K562 (cell line): ENCODE measurements around the gene TMEM187. TPM values are rescaled to one million over a fixed set of nuclear protein-coding genes. Genes with fewer than 3 reads are reported as not detected.

Source experiments
- CHD4 ChIP-seq: fragments of 200-600 bp; sonication (generic); IDR thresholded peaks from 3 replicates; pipeline ENCODE4 v1.6.1; 2012; ENCODE audit warnings: low read depth, mild to moderate bottlenecking, mixed read lengths, low read length, inconsistent platforms; ENCODE audit not compliant: insufficient read depth, insufficient replicate concordance, poor library complexity, severe bottlenecking
- GATAD2A ChIP-seq: fragments of 450-650 bp; IDR thresholded peaks from 2 replicates; pipeline ENCODE4 v1.6.1; 2017
- RBBP5 ChIP-seq: fragments of 200-600 bp; sonication (generic); IDR thresholded peaks from 2 replicates; pipeline ENCODE4 v1.6.1; 2012; ENCODE audit warnings: borderline replicate concordance, mild to moderate bottlenecking, low read length, control low read depth, inconsistent platforms; ENCODE audit not compliant: insufficient read depth, poor library complexity, severe bottlenecking
- THAP12 ChIP-seq: fragments of 250-450 bp; sonication (Bioruptor Pico); IDR thresholded peaks from 2 replicates; pipeline ENCODE4 v1.9.0; 2021; ENCODE audit warnings: mild to moderate bottlenecking, inconsistent platforms
- XRCC5 ChIP-seq: fragments of 200-400 bp; formaldehyde crosslinking; IDR thresholded peaks from 2 replicates; pipeline ENCODE4 v1.6.1; 2017; ENCODE audit warnings: low read depth, mild to moderate bottlenecking, low read length
- ZBTB40 ChIP-seq, 2 experiments: fragments of 450-650 bp in 1 of 2; sonication (generic) in 1 of 2; formaldehyde crosslinking in 1 of 2; IDR thresholded peaks; 2 replicates each; pipeline versions ENCODE4 v1.7.1 to v1.9.0; 2016 to 2022; ENCODE audit warnings: inconsistent platforms in 1 of 2, mild to moderate bottlenecking in 1 of 2, missing genetic modification reagents in 1 of 2
- ZNF766 ChIP-seq: fragments of 200-800 bp; sonication (Bioruptor generic); conservative IDR thresholded peaks from 2 replicates; pipeline ENCODE4 v1.6.1; 2016; ENCODE audit warnings: missing genetic modification characterization, missing compliant biosample characterization
- polyA plus RNA-seq, 8 experiments: library from polyadenylated mRNA; depleted of rRNA in 4 of 8; stranded (reverse) in 5 of 8; unstranded in 3 of 8; fragments of >200 nt; fragmentation: Nextera tagmentation in 2 of 8; fragmentation: Illumina TruSeq in 1 of 8; extraction: Ambion mirVana in 2 of 8; extraction: Trizol in 1 of 8; gene quantifications; 2 replicates each; pipeline versions ENCODE4 v1.2.1 to v1.2.3, GENCODE V29; 2011 to 2014; ENCODE audit warnings: inconsistent platforms in 1 of 8, missing spikeins in 1 of 8
- total RNA-seq, 7 experiments: library from RNA; depleted of rRNA in 6 of 7; stranded (reverse); fragments of >200 nt in 6 of 7; fragmentation: Illumina TruSeq in 2 of 7; extraction: Trizol in 2 of 7; gene quantifications; 2 replicates each; pipeline versions ENCODE4 v1.2.1 to v1.2.3, GENCODE V29; 2011 to 2021; ENCODE audit warnings: low replicate concordance in 1 of 7
- TF ChIP-seq, protein P1 (sequence below), 2 experiments: IDR thresholded peaks; 2 replicates each; pipeline ENCODE4 v1.6.1; 2011; ENCODE audit warnings: borderline replicate concordance in 1 of 2, control low read depth in 1 of 2, low read depth in 1 of 2, low read length in 1 of 2, mild to moderate bottlenecking in 1 of 2, mixed read lengths in 1 of 2, moderate library complexity in 1 of 2; ENCODE audit not compliant: insufficient read depth in 1 of 2, insufficient read length in 1 of 2, poor library complexity in 1 of 2, severe bottlenecking in 1 of 2; ENCODE audit errors: extremely low read depth in 1 of 2
- TF ChIP-seq, protein P2 (sequence below): sonication (generic); formaldehyde crosslinking; IDR thresholded peaks from 2 replicates; pipeline ENCODE4 v1.8.0; 2022; ENCODE audit warnings: missing genetic modification reagents, mild to moderate bottlenecking, moderate library complexity, borderline replicate concordance

The TMEM187 gene
- total and polyA plus RNA-seq, 9 of the 15 experiments (the other 6 are each of a cell fraction or from before 2014, with no cell fraction given) = 0.13 to 6.4 (median 1.6) TPM

DNA sequence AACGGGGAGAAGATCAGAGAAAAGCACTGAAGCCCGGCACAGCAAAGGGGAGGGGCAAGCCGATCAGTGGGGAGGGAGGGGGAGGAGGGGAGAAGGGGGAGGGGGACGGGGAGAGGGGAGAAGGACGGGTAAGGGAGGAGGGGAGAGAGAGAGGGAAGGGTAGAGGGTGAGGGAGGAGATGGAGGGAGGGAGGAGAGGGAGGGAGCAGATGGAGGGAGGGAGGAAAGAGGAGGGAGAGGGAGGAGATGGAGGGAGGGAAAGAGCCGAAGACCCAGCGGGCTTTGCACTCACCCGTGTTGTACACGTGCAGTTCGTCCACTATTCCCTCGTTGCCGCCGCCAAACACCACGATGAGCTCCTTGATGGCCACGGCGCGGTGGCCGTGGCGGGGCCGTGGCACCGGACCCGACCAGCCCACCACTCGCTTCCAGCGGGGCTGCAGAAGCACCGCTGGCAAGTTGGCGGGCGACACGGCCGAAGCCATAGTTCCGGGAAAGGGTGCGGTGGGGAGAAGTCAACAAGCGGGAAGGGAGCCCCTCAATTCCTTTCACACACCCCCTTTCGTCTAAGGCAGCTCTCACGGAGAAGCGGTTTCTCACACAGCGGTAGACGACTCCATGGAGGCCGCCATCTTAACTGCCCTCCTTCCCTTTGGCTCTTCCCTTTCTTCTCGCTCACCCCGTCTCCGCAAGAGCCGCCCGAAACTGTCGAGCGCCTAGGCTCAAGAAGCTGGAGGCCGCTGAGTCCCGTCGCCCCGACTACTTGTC, 2.0 kb upstream of the TMEM187 start (continued):
- TF ChIP-seq, protein P1, sequence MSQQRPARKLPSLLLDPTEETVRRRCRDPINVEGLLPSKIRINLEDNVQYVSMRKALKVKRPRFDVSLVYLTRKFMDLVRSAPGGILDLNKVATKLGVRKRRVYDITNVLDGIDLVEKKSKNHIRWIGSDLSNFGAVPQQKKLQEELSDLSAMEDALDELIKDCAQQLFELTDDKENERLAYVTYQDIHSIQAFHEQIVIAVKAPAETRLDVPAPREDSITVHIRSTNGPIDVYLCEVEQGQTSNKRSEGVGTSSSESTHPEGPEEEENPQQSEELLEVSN (IDR thresholded peaks at IDR 0.05; ENCODE audit: borderline replicate concordance in 1 of 2, extremely low read depth in 1 of 2, insufficient read depth in 1 of 2, insufficient read length in 1 of 2, low read depth in 1 of 2, low read length in 1 of 2, poor library complexity in 1 of 2, severe bottlenecking in 1 of 2) = peak; percentile 93 to 95
- TF ChIP-seq ZBTB40 (IDR thresholded peaks at IDR 0.05) = no peak
- TF ChIP-seq ZBTB40 (CRISPR knock-in tag; IDR thresholded peaks at IDR 0.05) = no peak
- peak; percentile 36 for TF ChIP-seq RBBP5
- TF ChIP-seq GATAD2A = no peak
- peak; percentile 31; the same call in 1 of the 2 replicates for TF ChIP-seq ZNF766 (CRISPR knock-in tag)
- no peak for TF ChIP-seq CHD4
- 0 out of 2 replicates have a peak, but pooled peaks have one; percentile 16 for TF ChIP-seq XRCC5
- no peak for TF ChIP-seq THAP12 (CRISPR knock-in tag)
- TF ChIP-seq, protein P2, sequence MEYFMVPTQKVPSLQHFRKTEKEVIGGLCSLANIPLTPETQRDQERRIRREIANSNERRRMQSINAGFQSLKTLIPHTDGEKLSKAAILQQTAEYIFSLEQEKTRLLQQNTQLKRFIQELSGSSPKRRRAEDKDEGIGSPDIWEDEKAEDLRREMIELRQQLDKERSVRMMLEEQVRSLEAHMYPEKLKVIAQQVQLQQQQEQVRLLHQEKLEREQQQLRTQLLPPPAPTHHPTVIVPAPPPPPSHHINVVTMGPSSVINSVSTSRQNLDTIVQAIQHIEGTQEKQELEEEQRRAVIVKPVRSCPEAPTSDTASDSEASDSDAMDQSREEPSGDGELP (CRISPR knock-in tag) = peak; percentile 42; the same call in 1 of the 2 replicates
